HG03565 (cell line): ENCODE results near the gene RBM20.

Experiments
- ATAC-seq: cut with Tn5 transposase; IDR thresholded peaks from one replicate; pipeline ENCODE4 v1.9.1; 2021; ENCODE audit warnings: mild to moderate bottlenecking, moderate library complexity; ENCODE audit not compliant: unreplicated experiment

Gene RBM20

DNA sequence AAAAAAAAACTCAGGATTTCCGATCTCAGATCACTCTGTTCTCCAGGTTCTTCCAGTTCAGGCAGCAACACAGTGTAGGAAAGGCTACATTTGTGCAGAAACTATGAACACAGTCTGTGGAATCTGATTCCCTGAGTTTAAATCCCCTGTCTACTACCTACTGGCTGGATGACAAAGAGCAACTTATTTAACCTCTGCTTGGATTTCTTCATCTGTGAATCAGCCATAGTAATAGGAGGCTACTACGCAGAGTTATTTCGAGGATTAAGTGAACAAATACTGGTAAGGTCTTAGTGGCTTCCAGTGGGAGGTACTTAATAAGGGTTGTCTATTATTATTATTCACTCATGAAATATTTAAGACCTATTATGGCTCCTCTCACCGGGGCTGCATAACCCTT, 183.3 kb downstream of the RBM20 start:
- ATAC-seq, result no peak

DNA sequence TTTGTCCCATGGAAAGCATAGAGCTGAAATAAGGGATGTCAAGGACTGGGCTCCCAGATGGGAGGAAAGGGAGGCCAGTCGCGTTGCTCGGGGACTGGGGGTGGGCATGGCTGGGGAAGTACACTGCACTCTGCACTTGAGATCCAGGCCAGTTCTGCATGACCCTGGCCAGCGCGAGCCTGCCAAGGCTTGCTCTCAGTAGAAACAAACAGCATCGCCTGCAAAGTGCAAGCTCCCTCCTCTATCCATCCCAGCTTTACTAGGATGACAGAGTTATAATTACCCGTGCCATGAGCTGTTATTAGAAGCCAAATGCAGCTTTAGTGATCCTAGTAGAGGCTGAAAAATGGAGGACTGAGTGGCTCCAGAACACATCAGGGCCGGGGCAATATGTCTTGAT, 183.7 kb downstream of the RBM20 start:
- no peak for ATAC-seq

DNA sequence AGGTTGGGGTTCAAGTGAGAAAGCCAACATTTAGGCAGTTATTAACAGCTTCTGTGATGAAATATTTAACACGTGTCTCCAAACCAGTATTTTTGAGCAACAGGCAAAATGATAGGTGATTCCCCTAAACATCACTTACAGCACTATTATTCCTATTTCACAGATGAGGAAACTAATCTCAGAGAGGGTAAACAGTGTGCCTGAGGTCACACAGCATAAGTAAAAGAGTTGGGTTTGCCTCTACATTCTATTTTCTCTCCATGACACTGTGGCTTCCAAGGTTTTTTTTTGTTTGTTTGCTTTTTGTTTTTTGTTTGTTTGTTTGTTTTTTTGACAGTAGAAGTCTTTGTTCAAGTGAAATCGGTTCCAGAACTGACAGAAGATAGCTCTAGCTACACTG, 184.4 kb downstream of the RBM20 start:
- no peak for ATAC-seq

DNA sequence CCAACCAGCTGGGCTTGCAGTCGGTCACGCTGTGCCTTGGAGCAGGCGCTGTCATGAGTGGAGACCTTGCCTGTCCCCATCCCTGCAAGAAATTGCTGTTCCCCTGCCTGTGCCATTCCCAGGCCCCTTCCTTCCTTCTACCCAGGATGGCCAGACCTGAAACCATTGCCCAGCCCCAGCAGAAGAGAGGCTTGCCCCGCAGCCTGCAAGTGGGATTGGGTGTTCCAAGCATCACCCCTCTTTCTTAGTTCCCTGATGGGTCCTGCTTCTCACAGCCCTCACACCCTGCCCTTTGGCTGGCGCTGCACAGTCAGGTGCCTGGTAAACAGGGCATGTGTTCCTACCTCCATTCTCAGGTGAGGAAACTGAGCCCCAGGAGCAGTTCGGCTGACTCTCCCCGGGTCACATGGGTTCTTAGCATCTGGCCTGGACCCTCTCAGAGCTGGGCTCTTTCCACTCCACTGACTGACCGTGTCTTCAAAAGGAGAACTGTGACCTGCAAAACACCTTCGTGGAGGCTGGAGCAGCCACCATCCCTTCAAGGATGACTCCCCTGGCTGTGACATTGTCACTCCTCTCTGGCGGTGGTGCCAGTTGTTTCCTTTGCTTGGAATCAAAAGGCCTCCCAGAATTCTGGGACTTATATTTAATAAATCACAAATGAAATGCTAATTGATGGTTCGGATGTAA, 185.7 kb downstream of the RBM20 start:
- ATAC-seq, result no peak

- ATAC-seq, result no peak
These were observed 189.3 kb downstream of the RBM20 start for GRCh38 chr10:110833234-110833940.

- ATAC-seq, result no peak
These were observed 189.9 kb downstream of the RBM20 start for GRCh38 chr10:110833941-110834628.

DNA sequence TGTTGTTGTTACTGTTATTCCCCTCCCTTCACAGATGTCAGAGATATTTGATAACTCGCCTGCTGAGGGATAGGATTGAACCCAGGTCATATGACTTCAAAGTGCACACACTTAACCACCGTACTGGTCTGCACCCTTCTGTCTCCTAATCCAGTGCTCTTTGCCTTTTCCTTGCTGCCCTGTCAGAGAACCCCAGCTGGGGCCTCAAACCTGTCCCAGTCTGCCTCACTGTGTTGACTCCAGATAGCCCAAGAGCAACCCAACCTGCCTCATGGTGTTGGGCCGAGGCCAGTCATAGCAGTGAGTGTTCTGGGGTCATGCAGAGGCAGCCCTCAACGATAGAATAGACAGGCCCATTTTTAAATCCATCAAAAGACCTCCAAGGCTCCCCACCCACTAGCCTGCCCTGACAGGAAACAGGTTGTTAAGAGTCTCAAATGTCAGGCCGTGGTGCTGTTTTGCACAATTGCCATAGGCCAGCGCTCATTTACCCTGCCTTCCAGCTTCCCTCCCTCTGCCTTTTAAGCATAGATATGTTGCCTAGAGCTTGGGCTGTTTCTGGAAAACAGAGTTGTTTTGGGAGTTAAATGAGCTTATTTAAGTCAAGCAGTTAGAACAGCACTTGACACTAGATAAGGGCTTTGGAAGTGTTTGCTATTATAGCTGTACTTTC, 190.6 kb downstream of the RBM20 start:
- no peak for ATAC-seq

DNA sequence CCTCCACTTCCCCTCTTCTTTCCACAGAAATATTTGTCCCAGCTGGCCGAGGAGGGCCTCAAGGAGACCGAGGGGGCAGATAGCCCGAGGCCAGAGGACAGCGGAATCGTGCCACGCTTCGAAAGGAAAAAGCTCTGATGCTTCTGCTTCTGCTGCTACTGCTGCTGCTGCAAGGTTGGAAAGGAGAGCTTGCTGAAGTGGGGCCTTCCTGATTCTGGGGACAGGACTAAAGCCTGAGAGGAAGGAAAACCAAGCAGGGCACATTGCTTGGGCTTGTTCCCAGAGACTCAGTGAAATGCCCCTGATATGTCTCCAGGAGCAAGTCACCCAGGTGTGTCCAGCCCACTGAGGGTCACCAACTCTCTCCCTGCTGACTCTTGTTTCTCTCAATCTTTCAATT, 191.7 kb downstream of the RBM20 start:
- no peak for ATAC-seq

DNA sequence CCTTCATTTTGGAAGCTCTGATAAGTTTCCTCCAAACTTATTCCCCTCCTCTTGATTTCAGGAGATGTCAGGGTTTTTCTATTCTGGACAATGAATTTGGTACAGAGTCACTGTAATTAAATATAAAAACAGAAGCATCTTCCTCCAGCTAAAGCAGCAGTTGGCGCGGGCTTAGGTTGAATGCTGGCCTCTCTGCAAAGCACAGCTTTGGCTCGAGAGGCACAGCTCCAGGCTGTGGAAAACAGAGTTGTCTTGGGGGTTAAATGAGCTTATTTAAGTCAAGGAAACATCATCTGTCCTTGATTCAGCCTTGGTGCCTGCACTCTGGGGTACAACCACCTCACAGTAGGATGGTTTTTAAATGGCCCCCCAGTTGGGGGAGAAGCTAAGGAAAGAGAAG, 192.6 kb downstream of the RBM20 start:
- ATAC-seq, result no peak

DNA sequence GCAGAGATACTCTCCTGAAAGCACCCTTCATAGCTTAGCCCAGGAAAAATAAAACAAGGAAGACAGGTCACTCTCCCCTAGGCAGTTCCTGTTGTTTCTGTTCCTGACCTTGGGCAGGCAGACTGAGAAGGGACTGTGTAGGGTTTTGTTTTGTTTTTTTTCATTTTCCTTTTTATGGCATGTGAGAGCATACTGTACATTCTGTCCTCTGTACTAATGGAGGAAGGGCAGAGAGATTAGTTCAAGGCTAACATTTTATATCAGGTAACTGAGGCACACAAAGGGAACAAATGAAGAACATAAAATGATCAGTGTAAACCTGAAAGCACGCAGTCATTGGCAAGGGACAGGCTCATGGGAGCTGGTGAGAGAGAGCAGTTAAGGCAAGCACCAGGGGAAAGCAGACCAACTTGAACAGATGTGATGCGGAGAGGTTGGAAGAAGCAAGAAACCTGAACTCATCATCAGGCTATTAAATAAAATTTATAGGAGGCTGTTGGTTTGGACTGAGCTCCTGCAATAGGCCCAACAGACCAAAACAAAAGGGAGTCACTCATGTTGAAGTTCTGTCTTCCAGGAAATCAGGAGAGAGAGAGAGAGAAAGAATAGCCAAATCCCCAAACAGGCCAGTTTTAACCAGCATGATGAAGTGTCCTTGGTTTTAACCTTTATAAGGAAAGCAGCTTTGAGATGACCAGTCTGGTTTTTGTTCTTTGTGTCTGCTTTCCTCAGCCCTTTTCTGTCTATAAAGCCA, 193.5 kb downstream of the RBM20 start:
- no peak for ATAC-seq

DNA sequence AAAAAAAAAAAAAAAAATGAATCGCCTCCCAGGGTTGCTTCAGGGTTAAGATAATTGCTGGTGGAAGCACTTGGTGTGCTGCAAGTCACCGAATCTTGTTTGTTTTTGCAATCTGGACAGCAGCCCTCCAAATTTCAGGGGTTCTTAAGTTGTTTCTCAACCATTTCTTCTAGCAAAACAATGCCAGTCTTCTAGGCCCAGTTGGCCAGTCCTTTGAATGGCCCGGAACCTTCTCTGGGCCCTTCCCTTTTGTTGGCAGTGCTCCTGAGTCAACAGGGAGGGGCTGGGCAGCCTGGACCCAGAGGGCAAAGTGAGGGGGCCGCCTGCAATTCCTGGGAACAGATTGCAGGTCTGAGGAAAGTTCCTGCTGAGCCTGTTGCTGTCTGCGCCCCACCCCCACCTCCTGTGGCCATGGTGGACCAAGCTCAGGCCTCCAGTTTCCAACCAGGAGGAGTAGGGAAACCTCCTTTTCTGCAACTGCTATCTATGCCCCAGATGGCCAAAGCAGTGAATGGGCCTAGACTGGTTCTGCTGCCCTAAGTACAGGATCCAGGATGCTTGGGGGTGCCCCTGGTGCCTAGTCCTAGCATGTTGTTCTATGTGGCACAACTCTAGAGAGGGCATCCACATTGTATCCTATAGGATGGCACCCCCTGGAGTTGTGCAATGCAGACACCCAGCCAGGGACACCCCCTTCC, 196.2 kb downstream of the RBM20 start:
- ATAC-seq, result no peak

DNA sequence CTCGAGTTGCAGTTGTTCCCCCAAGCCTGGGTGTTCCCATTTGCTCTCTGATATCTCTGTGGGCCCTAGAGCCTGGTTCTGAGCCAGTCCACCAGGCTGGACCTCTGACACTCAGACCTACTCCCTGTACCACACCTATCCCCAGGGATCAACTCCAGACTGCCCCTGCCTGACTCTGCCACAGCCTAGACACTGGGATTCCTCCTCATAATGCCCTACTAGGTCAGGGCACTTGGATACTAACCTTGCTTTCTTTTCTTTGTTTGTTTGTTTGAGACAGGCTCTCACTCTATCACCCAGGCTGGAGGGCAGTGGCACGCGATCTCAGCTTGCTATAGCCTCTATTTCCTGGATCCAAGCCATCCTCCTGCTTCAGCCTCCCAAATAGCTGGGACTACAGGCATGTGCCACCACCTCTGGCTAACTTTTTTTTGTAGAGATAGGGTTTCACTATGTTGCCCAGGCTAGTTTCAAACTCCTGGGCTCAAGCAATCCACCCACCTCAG, 196.8 kb downstream of the RBM20 start:
- ATAC-seq, result no peak

GRCh38 chr10:110841767-110842267, 197.7 kb downstream of the RBM20 start:
- ATAC-seq, result peak; percentile 72

DNA sequence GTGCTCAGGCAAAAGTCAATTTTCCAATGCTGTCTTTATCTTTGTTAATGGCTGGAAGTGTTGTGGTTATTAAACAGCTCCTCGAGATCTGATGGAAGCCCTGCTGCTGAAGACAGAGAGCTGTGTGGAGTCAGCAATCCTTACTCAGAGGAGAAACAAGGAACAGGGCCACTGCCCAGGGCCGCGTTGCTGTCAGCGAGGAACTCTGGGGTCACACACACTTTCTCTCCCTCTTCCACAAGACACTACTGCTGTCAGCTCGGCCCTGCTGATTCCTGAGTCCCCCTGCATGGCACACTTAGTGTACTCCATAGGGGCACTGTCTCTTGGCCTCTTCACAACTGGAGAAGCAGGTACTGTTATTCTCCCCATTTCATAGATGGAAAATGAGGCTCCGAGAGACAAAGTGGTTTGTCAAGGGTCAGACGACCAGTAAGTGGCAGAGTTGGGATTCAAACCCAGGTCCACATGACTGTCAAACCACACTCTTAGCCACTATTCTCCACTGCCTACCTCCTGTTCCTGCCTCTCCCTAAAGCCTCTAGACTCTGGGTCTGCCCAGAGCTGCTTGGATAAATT, 198.3 kb downstream of the RBM20 start:
- no peak for ATAC-seq

- ATAC-seq, result peak; percentile 61
These were observed 198.9 kb downstream of the RBM20 start for GRCh38 chr10:110843031-110843430.

DNA sequence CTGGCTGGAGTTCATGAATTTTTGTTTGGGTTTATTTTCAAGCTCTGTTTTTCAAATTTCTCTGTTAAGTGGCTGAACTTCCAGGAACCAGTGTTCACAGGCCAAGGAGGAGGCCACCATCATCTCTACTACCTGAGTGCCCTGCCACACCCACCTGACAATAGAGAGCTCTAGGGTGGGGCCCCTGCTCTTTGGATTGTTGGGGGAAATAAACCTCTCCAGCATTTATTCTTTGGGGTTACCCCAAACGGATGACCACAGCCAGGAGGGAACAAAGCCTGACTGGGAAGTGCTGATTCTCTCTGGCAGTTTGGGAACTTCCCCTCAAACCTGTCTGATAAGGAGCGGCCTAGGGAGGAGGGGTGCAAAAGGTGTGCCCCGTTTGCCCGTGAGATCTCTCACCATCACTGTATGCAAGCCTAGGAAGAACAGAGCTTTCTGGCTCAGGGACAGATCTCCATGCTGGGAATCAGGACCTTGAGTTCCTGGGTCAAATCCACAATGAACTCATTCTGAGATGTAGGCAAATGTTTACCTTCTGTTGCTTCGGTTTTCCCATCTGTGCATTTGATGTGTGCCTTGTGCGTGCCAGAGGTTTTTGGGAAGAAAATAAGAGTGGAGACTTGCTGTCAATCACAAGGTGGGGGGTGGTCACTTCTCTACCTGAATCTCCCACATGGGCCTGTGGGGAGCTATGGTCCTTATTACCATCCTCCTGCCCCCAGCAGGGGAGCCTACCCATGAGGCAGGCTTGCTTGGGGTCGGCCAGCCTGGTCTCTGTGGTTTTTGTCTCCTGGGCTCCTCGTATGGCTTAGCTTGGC, 199.9 kb downstream of the RBM20 start:
- no peak for ATAC-seq

GRCh38 chr10:110844617-110844881, 200.4 kb downstream of the RBM20 start:
- no peak for ATAC-seq

DNA sequence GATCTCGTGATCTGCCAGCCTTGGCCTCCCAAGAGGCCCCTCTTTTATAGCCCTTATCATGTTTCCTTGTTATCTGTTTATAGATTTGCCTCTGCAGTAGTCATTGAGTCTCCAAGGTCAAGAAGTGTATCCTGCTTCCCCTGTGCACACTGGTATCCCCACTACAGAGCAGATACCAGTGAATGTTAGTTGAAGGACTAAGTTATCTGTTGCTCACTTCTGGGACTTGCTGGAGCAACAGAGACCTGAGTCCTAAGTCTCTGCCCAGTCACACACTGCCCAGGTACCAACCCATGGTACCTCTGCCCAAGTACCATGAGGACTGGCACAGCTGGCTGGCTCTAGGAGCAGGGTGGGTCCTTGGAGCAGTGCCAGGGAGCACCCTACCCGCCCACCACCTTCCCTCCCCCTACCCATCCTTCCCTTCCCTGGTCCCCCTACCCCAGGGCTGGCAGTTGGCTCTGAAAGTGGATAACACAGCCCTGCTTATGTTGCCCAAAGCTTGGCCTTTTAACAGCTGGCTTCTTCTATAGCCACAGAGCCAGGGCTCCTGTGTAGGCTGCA, 201.1 kb downstream of the RBM20 start:
- no peak for ATAC-seq
